ENCODE data around the gene TASP1. TPM values are rescaled to one million over a fixed set of nuclear protein-coding genes. Genes with fewer than 3 reads are reported as not detected.

The TASP1 gene
- total RNA-seq, 4 donors from 2014 or later: 3.0 to 18.1 (median 12.9) TPM

- Histone ChIP-seq H3K36me3 (no peaks in the 10 kb centered on the region), H3K27ac (no peak overlapping the region), H3K9me3 (no peaks in the 10 kb centered on the region), H3K4me1 (no peaks in the 10 kb centered on the region), H3K27me3 (no peaks in the 10 kb centered on the region), H3K4me3 (no peak overlapping the region)
- WGBS, 2 donors (ENCODE audit: low coverage in 1 of 2): 56 to 59% methylated on average over 4 of the region's 4 CpGs
- DNase-seq: no peak
- intact Hi-C loops (cut with DNase I; ENCODE audit: low total_unique reads): no loop called here
- in situ Hi-C loops (cut with MboI; ENCODE audit: low pct_ligation_motif_present in 1 of 4, low pct_unique_long_range_greater_than_20kb in 1 of 4, low sequenced_read_pairs in 3 of 4): no loop called here
- TF ChIP-seq POLR2A (IDR thresholded peaks at IDR 0.05): no peak
- TF ChIP-seq EP300 (IDR thresholded peaks at IDR 0.05; ENCODE audit: low read depth): no peak
- no peak for TF ChIP-seq CTCF (IDR thresholded peaks at IDR 0.05)
- TF ChIP-seq POLR2AphosphoS5 (IDR thresholded peaks at IDR 0.05): no peak
Measured at GRCh38 chr20:13656721-13657368, 18.1 kb upstream of the TASP1 start.

- in situ Hi-C loops (cut with MboI; ENCODE audit: low pct_ligation_motif_present in 1 of 4, low pct_unique_long_range_greater_than_20kb in 1 of 4, low sequenced_read_pairs in 3 of 4): no loop called here
- no peaks in the 10 kb centered on the region for H3K9me3 ChIP-seq
- TF ChIP-seq POLR2A (IDR thresholded peaks at IDR 0.05) (no peak), CTCF (IDR thresholded peaks at IDR 0.05) (no peak), EP300 (IDR thresholded peaks at IDR 0.05; ENCODE audit: low read depth) (no peak), POLR2AphosphoS5 (IDR thresholded peaks at IDR 0.05) (no peak)
Measured at GRCh38 chr20:13654463-13655023, 15.8 kb upstream of the TASP1 start.

GRCh38 chr20:13650474-13650873, 11.7 kb upstream of the TASP1 start:
- Histone ChIP-seq H3K36me3 (no peaks in the 10 kb centered on the region), H3K4me1 (no peaks in the 10 kb centered on the region), H3K4me3 (no peak overlapping the region), H3K27me3 (no peaks in the 10 kb centered on the region), H3K27ac (no peak overlapping the region), H3K9me3 (no peaks in the 10 kb centered on the region)
- intact Hi-C loops (cut with DNase I; ENCODE audit: low total_unique reads): no loop called here
- DNase-seq: no peak
- WGBS, 2 donors (ENCODE audit: low coverage in 1 of 2): 62% methylated on average over 2 of the region's 2 CpGs; no CpG with 5 or more reads in 1 of the 2 donors
- TF ChIP-seq EP300 (IDR thresholded peaks at IDR 0.05; ENCODE audit: low read depth) (no peak), POLR2AphosphoS5 (IDR thresholded peaks at IDR 0.05) (no peak), POLR2A (IDR thresholded peaks at IDR 0.05) (no peak), CTCF (IDR thresholded peaks at IDR 0.05) (no peak)
- in situ Hi-C loops (cut with MboI; ENCODE audit: low pct_ligation_motif_present in 1 of 4, low pct_unique_long_range_greater_than_20kb in 1 of 4, low sequenced_read_pairs in 3 of 4): no loop called here

More at GRCh38 chr20:13654463-13655023, 15.8 kb upstream of the TASP1 start:
- Histone ChIP-seq H3K36me3 (no peaks in the 10 kb centered on the region), H3K4me1 (no peaks in the 10 kb centered on the region), H3K4me3 (no peak overlapping the region), H3K27me3 (no peaks in the 10 kb centered on the region), H3K27ac (no peak overlapping the region)
- intact Hi-C loops (cut with DNase I; ENCODE audit: low total_unique reads): no loop called here
- no peak for DNase-seq
- WGBS, 2 donors (ENCODE audit: low coverage in 1 of 2): 84 to 100% methylated on average over 1 to 2 of the region's 2 CpGs

GRCh38 chr20:13648291-13649228, 9.8 kb upstream of the TASP1 start:
- no peaks in the 10 kb centered on the region for H3K36me3 ChIP-seq
- H3K27ac ChIP-seq: no peak overlapping the region

More at GRCh38 chr20:13648291-13649228, 9.8 kb upstream of the TASP1 start:
- no peaks in the 10 kb centered on the region for H3K27me3 ChIP-seq
- H3K9me3 ChIP-seq: no peaks in the 10 kb centered on the region
- no peaks in the 10 kb centered on the region for H3K4me1 ChIP-seq
- in situ Hi-C loops (cut with MboI; ENCODE audit: low pct_ligation_motif_present in 1 of 4, low pct_unique_long_range_greater_than_20kb in 1 of 4, low sequenced_read_pairs in 3 of 4) (no loop called here), intact Hi-C loops (cut with DNase I; ENCODE audit: low total_unique reads) (no loop called here)
- H3K4me3 ChIP-seq: no peak overlapping the region
- TF ChIP-seq EP300 (IDR thresholded peaks at IDR 0.05; ENCODE audit: low read depth) (no peak), CTCF (IDR thresholded peaks at IDR 0.05) (no peak), POLR2AphosphoS5 (IDR thresholded peaks at IDR 0.05) (no peak), POLR2A (IDR thresholded peaks at IDR 0.05) (no peak)
- no peak for DNase-seq
- 73 to 79% methylated on average over 4 to 10 of the region's 10 CpGs for WGBS, 2 donors (ENCODE audit: low coverage in 1 of 2)

Data from transverse colon (tissue), 4 donors.